ENCODE data around the gene NBEA. TPM values are rescaled to one million over a fixed set of nuclear protein-coding genes. Genes with fewer than 3 reads are reported as not detected.
"Not testable (repeated sequence)": the region's sequence is repeated elsewhere in the genome, so short reads cannot be mapped to it uniquely, and the experiment has no call there.

The NBEA gene
- total RNA-seq, 1 experiment from 2014 or later = 4.4 TPM

DNA sequence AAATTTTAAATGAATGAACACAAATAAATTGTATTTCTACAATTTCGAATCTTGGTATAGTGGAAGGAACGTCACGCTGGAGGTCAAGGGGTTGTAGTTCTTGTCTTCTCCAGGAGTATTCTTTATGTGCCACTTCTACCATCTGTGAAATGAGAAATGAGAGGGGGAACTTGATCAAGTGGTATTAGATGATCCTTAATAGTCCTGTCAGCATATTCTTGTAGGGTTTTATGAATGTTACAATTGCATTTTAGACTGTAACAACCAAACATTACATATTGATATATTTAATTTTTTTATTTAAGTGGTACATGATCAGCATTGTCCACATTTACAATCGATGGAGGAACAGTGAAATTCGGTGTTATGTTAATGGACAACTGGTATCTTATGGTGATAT is 113.6 kb downstream of the NBEA start:
- ChIA-PET POLR2A (ENCODE audit: unreplicated experiment) (no interaction called here), CTCF (no interaction called here)
- no peaks in the 10 kb centered on the region for H4K20me1 ChIP-seq (ENCODE audit: low read length)
- no peak overlapping the region for H3K4me2 ChIP-seq (ENCODE audit: low read length)
- no peak overlapping the region for H3K27ac ChIP-seq (ENCODE audit: low read length)
- no peak for ATAC-seq
- H2AFZ ChIP-seq (ENCODE audit: low read length) = no peak overlapping the region
- no peak overlapping the region for H3K9ac ChIP-seq (ENCODE audit: low read length)
- no peaks in the 10 kb centered on the region for H3K4me1 ChIP-seq (ENCODE audit: insufficient read depth, low read length)
- H3K9me2 ChIP-seq (replicated peaks; ENCODE audit: low read length) = no peaks in the 10 kb centered on the region
- TF ChIP-seq EZH2 (IDR thresholded peaks at IDR 0.05; ENCODE audit: low read length, unreplicated experiment) = no peak
- no peak for TF ChIP-seq CTCF (conservative IDR thresholded peaks at IDR 0.05; ENCODE audit: low read depth, low read length)
- no peak for TF ChIP-seq EZH2phosphoT487 (IDR thresholded peaks at IDR 0.05; ENCODE audit: borderline replicate concordance, low read length)
- no peaks in the 10 kb centered on the region for H3K79me2 ChIP-seq (ENCODE audit: low read length)
- no peaks in the 10 kb centered on the region for H3K27me3 ChIP-seq (ENCODE audit: low read length)
- BruUV-seq (replicated peaks) = no TSS peak
- H3K9me3 ChIP-seq (ENCODE audit: low read length) = no peaks in the 10 kb centered on the region
- no peaks in the 10 kb centered on the region for H3F3A ChIP-seq (ENCODE audit: low read length, unreplicated experiment)
- H3K4me3 ChIP-seq (ENCODE audit: low read length) = no peak overlapping the region
- H3K36me3 ChIP-seq (ENCODE audit: low read depth, low read length) = no peaks in the 10 kb centered on the region
- intact Hi-C loops (cut with micrococcal nuclease) = no loop called here
- no peak for DNase-seq

GRCh38 chr13:35057858-35058257 is 115.8 kb downstream of the NBEA start:
- ATAC-seq (no peak), DNase-seq (no peak)
- intact Hi-C loops (cut with micrococcal nuclease) = no loop called here
- Histone ChIP-seq H3K36me3 (ENCODE audit: low read depth, low read length) (no peaks in the 10 kb centered on the region), H3K4me3 (ENCODE audit: low read length) (no peak overlapping the region), H4K20me1 (ENCODE audit: low read length) (no peaks in the 10 kb centered on the region), H3K79me2 (ENCODE audit: low read length) (no peaks in the 10 kb centered on the region), H3K27ac (ENCODE audit: low read length) (no peak overlapping the region), H3K27me3 (ENCODE audit: low read length) (no peaks in the 10 kb centered on the region), H3K9me2 (replicated peaks; ENCODE audit: low read length) (no peaks in the 10 kb centered on the region), H2AFZ (ENCODE audit: low read length) (no peak overlapping the region), H3K9ac (ENCODE audit: low read length) (no peak overlapping the region), H3F3A (ENCODE audit: low read length, unreplicated experiment) (no peaks in the 10 kb centered on the region), H3K9me3 (ENCODE audit: low read length) (no peaks in the 10 kb centered on the region), H3K4me2 (ENCODE audit: low read length) (no peak overlapping the region), H3K4me1 (ENCODE audit: insufficient read depth, low read length) (no peaks in the 10 kb centered on the region)
- CTCF ChIA-PET = no interaction called here
- TF ChIP-seq EZH2phosphoT487 (IDR thresholded peaks at IDR 0.05; ENCODE audit: borderline replicate concordance, low read length) (no peak), CTCF (conservative IDR thresholded peaks at IDR 0.05; ENCODE audit: low read depth, low read length) (no peak), EZH2 (IDR thresholded peaks at IDR 0.05; ENCODE audit: low read length, unreplicated experiment) (no peak)
- no TSS peak for BruUV-seq (replicated peaks)
- POLR2A ChIA-PET (ENCODE audit: unreplicated experiment) = no interaction called here

GRCh38 chr13:35058585-35058984 is 116.5 kb downstream of the NBEA start:
- H3K4me1 ChIP-seq (ENCODE audit: insufficient read depth, low read length); H2AFZ ChIP-seq (ENCODE audit: low read length); intact Hi-C loops (cut with micrococcal nuclease); H3K27me3 ChIP-seq (ENCODE audit: low read length); H4K20me1 ChIP-seq (ENCODE audit: low read length); H3K9ac ChIP-seq (ENCODE audit: low read length); H3K9me3 ChIP-seq (ENCODE audit: low read length); CTCF ChIA-PET; H3K27ac ChIP-seq (ENCODE audit: low read length); H3F3A ChIP-seq (ENCODE audit: low read length, unreplicated experiment); POLR2A ChIA-PET (ENCODE audit: unreplicated experiment); DNase-seq; H3K36me3 ChIP-seq (ENCODE audit: low read depth, low read length); ATAC-seq; H3K4me2 ChIP-seq (ENCODE audit: low read length); H3K4me3 ChIP-seq (ENCODE audit: low read length); H3K79me2 ChIP-seq (ENCODE audit: low read length); BruUV-seq (replicated peaks); H3K9me2 ChIP-seq (replicated peaks; ENCODE audit: low read length): not testable (repeated sequence)
